Ishikawa (cell line): Measurements from ENCODE around the gene ZFAND3.

Experiments
- EP300 ChIP-seq: IDR thresholded peaks from 2 replicates; pipeline ENCODE4 v1.6.1; 2012; ENCODE audit warnings: borderline replicate concordance
- FOXM1 ChIP-seq: IDR thresholded peaks from 2 replicates; pipeline ENCODE4 v1.6.1; 2012; ENCODE audit warnings: low read depth, borderline replicate concordance
- RAD21 ChIP-seq: IDR thresholded peaks from 2 replicates; pipeline ENCODE4 v1.6.1; 2012; ENCODE audit warnings: low read depth
- TEAD4 ChIP-seq: IDR thresholded peaks from 2 replicates; pipeline ENCODE4 v1.6.1; 2012
- TF ChIP-seq, protein P1 (sequence below): IDR thresholded peaks from 2 replicates; pipeline ENCODE4 v1.6.1; 2012

DNA sequence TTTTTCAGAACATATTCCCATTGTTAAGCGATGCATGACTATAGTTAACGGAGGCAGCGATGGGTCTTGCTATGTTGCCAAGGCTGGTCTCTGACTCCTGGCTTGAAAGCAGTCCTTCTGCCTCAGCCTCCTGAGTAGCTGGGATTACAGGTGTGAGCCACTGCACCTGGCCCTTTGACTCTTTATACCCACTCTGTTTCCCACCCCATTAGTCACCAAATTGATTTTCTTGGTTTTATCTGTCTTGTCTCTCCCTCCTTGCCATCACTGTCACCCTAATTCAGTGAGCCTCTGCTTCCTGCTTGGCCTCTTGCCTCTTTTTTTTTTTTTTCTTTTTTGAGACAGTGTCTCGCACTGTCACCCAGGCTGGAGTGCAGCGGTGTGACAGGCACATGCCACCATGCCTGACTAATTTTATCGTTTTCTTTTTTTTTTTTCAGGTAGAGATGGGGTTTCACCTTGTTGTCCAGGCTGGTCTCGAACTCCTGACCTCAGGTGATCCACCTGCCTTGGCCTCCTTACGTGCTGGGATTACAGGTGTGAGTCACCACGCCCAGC is 31.3 kb downstream of the ZFAND3 start:
- TF ChIP-seq, protein P1, sequence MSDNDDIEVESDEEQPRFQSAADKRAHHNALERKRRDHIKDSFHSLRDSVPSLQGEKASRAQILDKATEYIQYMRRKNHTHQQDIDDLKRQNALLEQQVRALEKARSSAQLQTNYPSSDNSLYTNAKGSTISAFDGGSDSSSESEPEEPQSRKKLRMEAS: no peak
- no peak for TF ChIP-seq TEAD4
- TF ChIP-seq RAD21: no peak
- no peak for TF ChIP-seq EP300
- TF ChIP-seq FOXM1: no peak
